Rectal smooth muscle tissue (tissue), 1 donor: ENCODE results near the gene KCNK10.
A peak's percentile ranks its signal among the peaks of the same experiment; 100 is the strongest.

ENCODE experiments used
- H3K27ac ChIP-seq: one replicate; pipeline ENCODE4 v1.7.0; 2013; ENCODE audit warnings: low read depth, low read length, inconsistent platforms
- H3K27me3 ChIP-seq: one replicate; pipeline ENCODE4 v1.7.0; 2013; ENCODE audit warnings: low read length; ENCODE audit not compliant: control insufficient read depth, insufficient read depth
- H3K36me3 ChIP-seq: one replicate; pipeline ENCODE4 v1.7.0; 2013; ENCODE audit warnings: low read length; ENCODE audit not compliant: control insufficient read depth, insufficient read depth
- H3K4me1 ChIP-seq: one replicate; pipeline ENCODE4 v1.7.0; 2013; ENCODE audit warnings: low read length; ENCODE audit not compliant: control insufficient read depth, insufficient read depth
- H3K4me3 ChIP-seq: one replicate; pipeline ENCODE4 v1.7.0; 2013; ENCODE audit warnings: low read length
- H3K9ac ChIP-seq: one replicate; pipeline ENCODE4 v1.7.0; 2013; ENCODE audit warnings: low read length

KCNK10 gene, protein sequence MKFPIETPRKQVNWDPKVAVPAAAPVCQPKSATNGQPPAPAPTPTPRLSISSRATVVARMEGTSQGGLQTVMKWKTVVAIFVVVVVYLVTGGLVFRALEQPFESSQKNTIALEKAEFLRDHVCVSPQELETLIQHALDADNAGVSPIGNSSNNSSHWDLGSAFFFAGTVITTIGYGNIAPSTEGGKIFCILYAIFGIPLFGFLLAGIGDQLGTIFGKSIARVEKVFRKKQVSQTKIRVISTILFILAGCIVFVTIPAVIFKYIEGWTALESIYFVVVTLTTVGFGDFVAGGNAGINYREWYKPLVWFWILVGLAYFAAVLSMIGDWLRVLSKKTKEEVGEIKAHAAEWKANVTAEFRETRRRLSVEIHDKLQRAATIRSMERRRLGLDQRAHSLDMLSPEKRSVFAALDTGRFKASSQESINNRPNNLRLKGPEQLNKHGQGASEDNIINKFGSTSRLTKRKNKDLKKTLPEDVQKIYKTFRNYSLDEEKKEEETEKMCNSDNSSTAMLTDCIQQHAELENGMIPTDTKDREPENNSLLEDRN

DNA sequence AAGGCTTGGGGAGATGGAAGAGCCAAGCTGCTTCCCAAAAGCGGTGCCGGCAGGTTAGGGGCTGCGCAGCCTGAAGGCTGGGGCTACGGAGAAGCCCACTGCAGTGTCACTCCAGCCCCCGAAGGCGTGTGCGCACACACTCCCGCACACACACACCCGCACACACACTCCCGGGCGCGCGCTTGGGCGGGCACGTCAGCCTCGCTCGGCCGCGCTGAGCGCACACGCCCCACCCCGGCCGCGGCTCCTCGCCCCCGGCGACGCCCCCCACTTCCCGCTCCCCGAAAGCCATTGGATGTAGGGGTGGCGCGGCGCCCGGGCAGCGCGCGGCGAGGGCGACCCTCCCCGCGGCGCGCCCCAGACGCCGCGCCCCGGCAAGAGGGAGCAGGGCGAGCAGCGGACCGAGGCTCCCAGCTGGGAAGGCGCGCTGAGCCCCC is at the start of gene KCNK10:
TSS of gene KCNK10 (minus strand) at position 184 of the 437 bp plus-strand sequence. CDS start 471 bp downstream, outside the sequence.
- H3K4me3 ChIP-seq = peak within 1 kb of the TSS; percentile 21
- H3K27me3 ChIP-seq = peaks cover 21% of the 10 kb centered on the region
- no peak within 1 kb of the TSS for H3K9ac ChIP-seq
- H3K4me1 ChIP-seq = no peaks in the 10 kb centered on the region
- no peaks in the 10 kb centered on the region for H3K36me3 ChIP-seq
- H3K27ac ChIP-seq = no peak within 1 kb of the TSS

DNA sequence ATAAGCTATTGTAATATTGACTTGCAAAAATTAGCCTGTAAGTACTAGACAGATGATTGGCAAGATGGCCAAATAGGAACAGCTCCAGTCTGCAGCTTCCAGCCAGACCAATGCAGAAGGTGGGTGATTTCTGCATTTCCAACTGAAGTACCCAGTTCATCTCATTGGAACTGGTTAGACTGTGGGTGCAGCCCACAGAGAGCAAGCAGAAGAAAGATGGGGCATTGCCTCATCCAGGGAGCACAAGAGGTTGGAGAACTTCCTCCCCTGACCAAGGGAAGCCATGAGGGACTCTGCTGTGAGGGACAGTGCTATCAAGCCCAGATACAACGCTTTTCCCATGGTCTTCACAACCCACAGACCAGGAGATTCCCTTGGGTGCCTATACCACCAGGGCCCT is 46.4 kb upstream of the KCNK10 start:
- H3K36me3 ChIP-seq = no peaks in the 10 kb centered on the region
- H3K9ac ChIP-seq = no peak overlapping the region
- no peaks in the 10 kb centered on the region for H3K27me3 ChIP-seq
- H3K4me1 ChIP-seq = no peaks in the 10 kb centered on the region
- H3K4me3 ChIP-seq = no peak overlapping the region
- H3K27ac ChIP-seq = no peak overlapping the region

DNA sequence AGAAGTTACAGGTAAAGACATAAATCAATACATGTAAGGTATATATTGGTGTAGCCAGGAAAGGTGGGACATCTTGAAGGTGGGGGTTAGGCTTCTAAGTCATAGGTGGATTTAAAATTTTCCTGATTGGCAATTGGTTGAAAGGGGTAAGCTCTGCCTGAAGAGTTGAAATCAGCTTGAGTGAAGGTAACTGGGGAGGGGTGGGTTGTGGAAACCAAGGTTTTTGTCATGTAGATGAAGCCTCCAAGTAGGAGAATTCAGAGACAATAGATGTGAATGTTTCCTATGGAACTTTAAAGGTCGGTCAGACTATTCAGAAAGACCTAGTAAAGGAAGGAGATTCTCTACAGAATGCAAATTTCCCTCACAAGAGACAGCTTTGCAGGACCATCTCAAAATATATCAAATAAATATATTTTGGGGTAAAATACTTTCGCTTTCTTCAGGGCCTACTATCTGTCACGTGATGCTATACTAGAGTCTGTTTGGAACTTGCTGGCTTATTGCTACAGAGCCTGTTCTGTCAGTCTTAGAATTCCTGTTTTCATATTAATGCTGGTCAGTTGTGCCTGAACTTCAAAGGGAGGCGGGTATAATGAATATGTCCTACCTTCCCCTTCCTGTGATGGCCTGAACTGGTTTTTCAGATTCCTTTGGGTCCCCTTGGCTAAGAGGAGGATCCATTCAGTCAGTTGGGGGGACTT is 41.8 kb upstream of the KCNK10 start:
- Histone ChIP-seq H3K4me3 (no peak overlapping the region), H3K27ac (no peak overlapping the region), H3K27me3 (no peaks in the 10 kb centered on the region), H3K4me1 (no peaks in the 10 kb centered on the region), H3K9ac (no peak overlapping the region), H3K36me3 (no peaks in the 10 kb centered on the region)

DNA sequence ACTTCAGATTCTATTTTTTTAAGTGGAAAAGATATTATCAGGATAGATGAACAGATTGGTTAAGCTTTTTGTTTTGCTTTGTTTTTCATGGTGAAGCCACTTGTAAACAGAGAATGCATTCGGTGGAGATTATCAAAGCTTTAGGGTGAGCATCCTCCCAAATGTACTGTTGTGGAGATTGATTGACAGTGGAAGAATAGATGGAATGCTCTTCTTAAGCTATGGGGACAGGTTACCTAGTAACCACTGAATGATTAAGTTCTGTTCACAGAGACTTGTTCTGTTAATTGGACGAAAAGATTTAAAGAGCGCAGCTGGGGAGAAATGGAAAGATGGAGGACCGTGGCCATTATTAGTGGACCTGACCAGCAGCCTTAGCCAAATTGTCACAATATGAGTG is 40.6 kb upstream of the KCNK10 start:
- no peaks in the 10 kb centered on the region for H3K36me3 ChIP-seq
- H3K4me3 ChIP-seq = no peak overlapping the region
- H3K9ac ChIP-seq = no peak overlapping the region
- H3K27me3 ChIP-seq = no peaks in the 10 kb centered on the region
- no peak overlapping the region for H3K27ac ChIP-seq
- H3K4me1 ChIP-seq = no peaks in the 10 kb centered on the region

DNA sequence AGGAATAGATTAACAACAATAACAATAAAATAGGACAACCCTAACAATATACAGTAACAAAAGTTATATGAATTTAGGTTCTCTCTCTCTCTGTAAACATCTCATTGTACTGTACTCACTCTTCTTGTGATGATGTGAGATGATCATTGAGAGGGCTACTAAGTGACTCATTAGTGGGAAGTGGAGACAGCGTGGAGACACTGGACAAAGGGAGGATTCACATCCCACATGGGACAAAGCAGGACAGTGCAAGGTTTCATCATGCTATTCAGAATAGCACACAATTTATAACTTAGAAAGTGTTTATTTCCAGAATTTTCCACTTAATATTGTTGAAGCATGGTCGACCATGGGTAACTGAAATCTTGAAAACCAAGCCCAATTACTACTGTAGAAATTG is 36.4 kb upstream of the KCNK10 start:
- Histone ChIP-seq H3K9ac (no peak overlapping the region), H3K36me3 (no peaks in the 10 kb centered on the region), H3K27me3 (no peaks in the 10 kb centered on the region), H3K4me3 (no peak overlapping the region), H3K27ac (no peak overlapping the region), H3K4me1 (no peaks in the 10 kb centered on the region)

DNA sequence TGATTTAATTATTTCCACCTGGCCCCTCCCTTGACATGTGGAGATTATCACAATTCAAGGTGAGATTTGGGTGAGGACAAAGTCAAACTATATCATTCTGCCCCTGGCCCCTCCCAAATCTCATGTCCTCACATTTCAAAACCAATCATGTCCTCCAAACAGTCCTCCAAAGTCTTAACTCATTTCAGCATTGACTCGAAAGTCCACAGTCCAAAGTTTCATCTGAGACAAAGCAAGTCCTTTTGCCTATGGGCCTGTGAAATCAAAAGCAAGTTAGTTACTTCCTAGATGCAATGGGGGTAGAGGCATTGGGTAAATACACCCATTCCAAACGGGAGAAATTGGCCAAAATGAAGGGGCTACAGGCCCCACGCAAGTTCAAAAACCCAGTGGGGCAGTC is 31.3 kb upstream of the KCNK10 start:
- Histone ChIP-seq H3K36me3 (no peaks in the 10 kb centered on the region), H3K9ac (no peak overlapping the region), H3K4me1 (no peaks in the 10 kb centered on the region), H3K27me3 (no peaks in the 10 kb centered on the region), H3K27ac (no peak overlapping the region), H3K4me3 (no peak overlapping the region)

DNA sequence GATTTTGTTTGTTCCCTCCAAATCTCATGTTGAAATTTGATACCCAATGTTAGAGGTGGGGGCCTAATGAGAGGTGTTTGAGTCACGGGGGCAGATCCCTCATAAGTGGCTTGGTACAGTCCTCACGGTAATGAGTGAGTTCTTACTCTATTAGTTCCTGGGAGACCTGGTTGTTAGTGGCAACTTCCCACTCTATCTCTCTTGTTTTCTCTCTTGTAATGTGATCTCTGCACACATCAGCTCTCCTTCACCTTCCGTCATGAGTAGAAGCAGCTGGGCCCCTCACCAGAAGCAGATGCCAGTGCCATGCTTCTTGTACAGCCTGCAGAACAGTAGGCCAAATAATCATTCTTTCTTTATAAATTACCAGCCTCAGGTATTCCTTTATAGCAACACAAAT is 29.6 kb upstream of the KCNK10 start:
- Histone ChIP-seq H3K27ac (no peak overlapping the region), H3K27me3 (no peaks in the 10 kb centered on the region), H3K4me3 (no peak overlapping the region), H3K9ac (no peak overlapping the region), H3K36me3 (no peaks in the 10 kb centered on the region), H3K4me1 (no peaks in the 10 kb centered on the region)

DNA sequence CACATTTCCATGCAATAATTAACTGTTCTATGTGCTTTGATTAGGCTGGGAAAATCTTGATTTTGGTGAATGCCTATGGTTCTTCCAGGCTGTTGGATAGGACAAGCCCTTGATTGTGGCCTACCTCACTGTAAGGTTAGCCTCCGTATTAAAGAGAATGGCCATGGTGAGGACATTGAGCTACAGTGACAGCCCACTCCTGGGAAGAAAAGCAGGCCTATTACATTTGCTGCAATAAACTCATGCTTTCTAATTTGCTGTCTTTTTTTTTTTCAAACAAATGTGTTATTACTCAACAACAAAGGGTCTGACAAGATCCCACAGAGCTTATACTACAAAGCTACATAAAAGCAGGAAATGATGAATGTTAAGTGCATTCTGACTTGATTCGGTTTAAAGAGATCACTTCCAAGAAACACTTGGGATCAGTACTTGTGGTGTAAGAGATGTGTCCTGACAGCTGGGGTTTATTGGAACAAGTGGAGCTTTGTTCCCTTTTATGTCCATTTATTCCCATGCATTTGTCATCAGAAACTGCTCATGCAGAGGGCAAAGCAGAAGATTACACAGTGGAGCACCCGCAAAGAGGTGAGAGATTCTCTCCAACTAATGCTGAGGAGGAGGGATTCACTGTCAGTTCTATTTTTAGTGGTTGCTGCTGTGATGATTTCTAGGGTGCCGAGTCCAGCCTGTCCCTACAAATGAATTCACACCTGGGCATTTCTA is 29.1 kb upstream of the KCNK10 start:
- no peak overlapping the region for H3K4me3 ChIP-seq
- no peaks in the 10 kb centered on the region for H3K27me3 ChIP-seq
- no peak overlapping the region for H3K9ac ChIP-seq
- no peak overlapping the region for H3K27ac ChIP-seq
- H3K36me3 ChIP-seq = no peaks in the 10 kb centered on the region
- H3K4me1 ChIP-seq = no peaks in the 10 kb centered on the region

DNA sequence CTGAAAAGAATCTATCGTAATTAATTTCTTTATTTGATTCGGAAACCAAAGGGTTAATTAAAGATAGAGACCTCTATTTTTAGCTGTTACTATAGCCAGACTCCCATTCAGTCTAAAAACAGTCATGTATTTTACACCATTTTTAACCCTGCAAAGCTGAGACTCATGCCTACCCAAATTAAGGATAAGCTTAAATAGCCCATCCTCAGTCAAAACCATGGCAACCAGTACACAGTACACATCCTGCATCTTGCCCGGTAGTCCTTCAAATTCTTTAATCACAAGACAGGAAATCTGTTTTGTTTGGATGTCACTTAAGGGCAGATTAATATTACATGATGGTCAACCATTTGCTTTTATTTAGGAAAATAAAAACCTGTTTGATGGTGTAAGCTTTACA is 25.5 kb upstream of the KCNK10 start:
- Histone ChIP-seq H3K36me3 (no peaks in the 10 kb centered on the region), H3K9ac (no peak overlapping the region), H3K4me3 (no peak overlapping the region), H3K27me3 (no peaks in the 10 kb centered on the region), H3K27ac (no peak overlapping the region), H3K4me1 (no peaks in the 10 kb centered on the region)

DNA sequence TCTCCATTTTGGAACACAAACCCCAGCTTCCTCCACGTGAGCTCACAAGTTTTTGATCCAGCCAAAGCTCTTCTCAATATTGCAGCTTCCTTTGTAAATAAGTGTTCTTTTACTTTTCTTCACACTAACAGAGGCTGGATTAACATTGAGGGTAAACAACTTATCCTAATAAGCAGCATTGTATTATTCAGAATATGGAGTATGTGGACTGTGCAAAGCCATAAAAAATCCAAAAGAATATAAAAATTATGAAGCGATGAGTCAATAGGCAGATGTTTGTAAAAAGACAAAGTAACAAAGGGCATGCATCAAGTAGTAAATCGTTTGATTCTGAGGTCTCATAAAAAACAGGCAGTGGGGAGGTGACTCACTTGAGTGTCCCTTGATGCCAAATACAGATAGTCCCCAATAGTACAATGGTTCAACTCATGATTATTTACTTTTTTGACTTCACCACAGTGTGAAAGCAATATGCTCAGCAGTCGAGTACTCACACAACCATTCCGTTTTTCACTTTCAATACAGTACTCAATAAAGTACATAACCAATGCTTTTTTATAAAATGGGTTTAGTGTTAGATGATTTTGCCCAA is 23.1 kb upstream of the KCNK10 start:
- H3K36me3 ChIP-seq = no peaks in the 10 kb centered on the region
- no peak overlapping the region for H3K27ac ChIP-seq
- H3K4me3 ChIP-seq = no peak overlapping the region

DNA sequence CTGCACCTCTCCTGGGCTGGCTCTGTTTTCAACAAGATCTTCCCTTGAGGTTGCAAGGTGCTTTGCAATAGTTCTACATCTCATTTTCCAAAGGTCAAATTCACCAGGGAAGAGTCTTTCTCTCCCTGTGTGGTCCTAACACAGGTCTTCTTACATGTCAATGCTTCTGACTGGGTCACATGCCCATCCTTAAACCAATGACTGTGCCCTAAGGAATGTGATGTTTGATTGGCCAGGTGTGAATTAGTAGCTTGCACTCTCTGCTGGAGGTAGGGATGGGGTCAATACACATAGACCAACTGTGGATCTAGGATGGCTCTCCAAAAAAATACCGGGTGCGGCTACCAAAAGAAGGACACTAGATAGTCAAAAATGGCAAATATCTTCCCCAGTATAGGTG is 19.9 kb upstream of the KCNK10 start:
- H3K4me3 ChIP-seq = no peak overlapping the region

More for the DNA sequence above, 23.1 kb upstream of the KCNK10 start:
- no peaks in the 10 kb centered on the region for H3K27me3 ChIP-seq
- H3K9ac ChIP-seq = no peak overlapping the region
- H3K4me1 ChIP-seq = no peaks in the 10 kb centered on the region

DNA sequence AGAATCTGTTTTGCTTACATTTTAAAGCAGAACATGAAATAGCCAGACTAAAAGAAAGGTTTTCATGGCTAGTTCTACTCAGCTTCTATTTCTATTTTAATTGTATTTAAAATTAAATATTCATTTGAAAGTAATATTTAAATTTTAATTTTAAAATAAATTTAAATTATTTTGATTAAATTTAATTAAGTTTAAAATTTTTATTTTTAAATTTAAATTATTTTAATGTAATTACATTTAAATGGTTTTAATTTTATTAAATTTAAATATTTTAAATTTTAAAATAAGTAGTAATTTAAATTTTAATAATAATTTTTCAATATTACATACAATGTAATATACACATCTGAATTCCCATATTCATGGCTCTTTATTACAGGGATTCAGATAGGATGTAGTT is 17.3 kb upstream of the KCNK10 start:
- Histone ChIP-seq H3K4me1 (no peaks in the 10 kb centered on the region), H3K9ac (no peak overlapping the region), H3K27ac (no peak overlapping the region), H3K36me3 (no peaks in the 10 kb centered on the region), H3K4me3 (no peak overlapping the region), H3K27me3 (no peaks in the 10 kb centered on the region)

More for the DNA sequence above, 19.9 kb upstream of the KCNK10 start:
- H3K27ac ChIP-seq = no peak overlapping the region
- no peak overlapping the region for H3K9ac ChIP-seq
- no peaks in the 10 kb centered on the region for H3K36me3 ChIP-seq
- H3K4me1 ChIP-seq = no peaks in the 10 kb centered on the region
- no peaks in the 10 kb centered on the region for H3K27me3 ChIP-seq
